Epithelial cell of proximal tubule (primary cell): ENCODE results near the gene RPP25L. TPM values are rescaled to one million over a fixed set of nuclear protein-coding genes. Genes with fewer than 3 reads are reported as not detected.

Source experiments
- DNase-seq: peaks from one replicate; pipeline ENCODE4 v3.0.0-alpha.2; 2011; ENCODE audit warnings: low read depth
- H3K4me3 ChIP-seq: 2 replicates; pipeline ENCODE4 v1.5.1; 2011; ENCODE audit warnings: low read depth, mild to moderate bottlenecking, low read length
- CTCF ChIP-seq: conservative IDR thresholded peaks from 2 replicates; pipeline ENCODE4 v1.5.1; 2012; ENCODE audit warnings: low read depth, mild to moderate bottlenecking, low read length
- total RNA-seq: library from RNA; depleted of rRNA; stranded (reverse); fragments of >200 nt; gene quantifications from 2 replicates; pipeline ENCODE4 v1.2.3, GENCODE V29; 2015

Gene RPP25L
- total RNA-seq, 1 donor from 2014 or later: 31.5 TPM

GRCh38 chr9:34589636-34590380, 22.1 kb downstream of the RPP25L start, which contains the start of gene CNTFR:
Gene CNTFR (minus strand): TSS chr9:34589724. CDS start chr9:34568981, 20,743 bp downstream.
- TF ChIP-seq CTCF: no peak
- H3K4me3 ChIP-seq: no peak within 1 kb of the TSS

GRCh38 chr9:34588671-34589635, 22.9 kb downstream of the RPP25L start:
- no peak for TF ChIP-seq CTCF
- H3K4me3 ChIP-seq: no peak overlapping the region
- no peak for DNase-seq

More at GRCh38 chr9:34589636-34590380, 22.1 kb downstream of the RPP25L start, which contains the start of gene CNTFR:
- no peak for DNase-seq

GRCh38 chr9:34587271-34587670, 24.6 kb downstream of the RPP25L start:
- no peak for TF ChIP-seq CTCF
- DNase-seq: no peak
- H3K4me3 ChIP-seq: no peak overlapping the region

GRCh38 chr9:34585946-34586669, 25.8 kb downstream of the RPP25L start:
- no peak for TF ChIP-seq CTCF
- no peak overlapping the region for H3K4me3 ChIP-seq
- DNase-seq: no peak

GRCh38 chr9:34584970-34585369, 26.9 kb downstream of the RPP25L start:
- TF ChIP-seq CTCF: no peak
- DNase-seq: no peak
- H3K4me3 ChIP-seq: no peak overlapping the region

- no peak overlapping the region for H3K4me3 ChIP-seq
- no peak for TF ChIP-seq CTCF
- DNase-seq: no peak
Observed at GRCh38 chr9:34582787-34583186, 29.1 kb downstream of the RPP25L start.
